Measurements from ENCODE around the gene APBA2. TPM values are rescaled to one million over a fixed set of nuclear protein-coding genes. Genes with fewer than 3 reads are reported as not detected.

Gene APBA2
- total RNA-seq, 2 experiments from 2014 or later, result 30.8 to 32.0 TPM

GRCh38 chr15:28919201-28919635 lies 33.4 kb downstream of the APBA2 start:
- Mint-ChIP-seq H3K36me3 (ENCODE audit: low read depth) (peaks cover 14% of the 10 kb centered on the region), H3K9me3 (no peaks in the 10 kb centered on the region), H3K4me1 (ENCODE audit: low read depth) (peaks cover 44% of the 10 kb centered on the region), H3K27ac (peak overlapping the region; percentile 36), H3K27me3 (no peaks in the 10 kb centered on the region), H3K4me3 (peak overlapping the region; percentile 70)
- ChIA-PET POLR2A (interaction anchor here (0.9 to 1.4 kb wide), 3 partner anchors 21 to 28 kb away, joined by 3 to 4 read pairs (median 3); no protein-coding TSS in a partner anchor), CTCF (interaction anchor here (0.9 to 1.9 kb wide), 4 partner anchors 17 to 171 kb away, joined by 3 to 5 read pairs (median 4); no protein-coding TSS in a partner anchor)
- DNase-seq (peak; percentile 80), ATAC-seq (peak; percentile 80)
- TF ChIP-seq, protein P1, sequence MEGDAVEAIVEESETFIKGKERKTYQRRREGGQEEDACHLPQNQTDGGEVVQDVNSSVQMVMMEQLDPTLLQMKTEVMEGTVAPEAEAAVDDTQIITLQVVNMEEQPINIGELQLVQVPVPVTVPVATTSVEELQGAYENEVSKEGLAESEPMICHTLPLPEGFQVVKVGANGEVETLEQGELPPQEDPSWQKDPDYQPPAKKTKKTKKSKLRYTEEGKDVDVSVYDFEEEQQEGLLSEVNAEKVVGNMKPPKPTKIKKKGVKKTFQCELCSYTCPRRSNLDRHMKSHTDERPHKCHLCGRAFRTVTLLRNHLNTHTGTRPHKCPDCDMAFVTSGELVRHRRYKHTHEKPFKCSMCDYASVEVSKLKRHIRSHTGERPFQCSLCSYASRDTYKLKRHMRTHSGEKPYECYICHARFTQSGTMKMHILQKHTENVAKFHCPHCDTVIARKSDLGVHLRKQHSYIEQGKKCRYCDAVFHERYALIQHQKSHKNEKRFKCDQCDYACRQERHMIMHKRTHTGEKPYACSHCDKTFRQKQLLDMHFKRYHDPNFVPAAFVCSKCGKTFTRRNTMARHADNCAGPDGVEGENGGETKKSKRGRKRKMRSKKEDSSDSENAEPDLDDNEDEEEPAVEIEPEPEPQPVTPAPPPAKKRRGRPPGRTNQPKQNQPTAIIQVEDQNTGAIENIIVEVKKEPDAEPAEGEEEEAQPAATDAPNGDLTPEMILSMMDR (IDR thresholded peaks at IDR 0.05), result no peak
- intact Hi-C loops (cut with micrococcal nuclease), result no loop called here

DNA sequence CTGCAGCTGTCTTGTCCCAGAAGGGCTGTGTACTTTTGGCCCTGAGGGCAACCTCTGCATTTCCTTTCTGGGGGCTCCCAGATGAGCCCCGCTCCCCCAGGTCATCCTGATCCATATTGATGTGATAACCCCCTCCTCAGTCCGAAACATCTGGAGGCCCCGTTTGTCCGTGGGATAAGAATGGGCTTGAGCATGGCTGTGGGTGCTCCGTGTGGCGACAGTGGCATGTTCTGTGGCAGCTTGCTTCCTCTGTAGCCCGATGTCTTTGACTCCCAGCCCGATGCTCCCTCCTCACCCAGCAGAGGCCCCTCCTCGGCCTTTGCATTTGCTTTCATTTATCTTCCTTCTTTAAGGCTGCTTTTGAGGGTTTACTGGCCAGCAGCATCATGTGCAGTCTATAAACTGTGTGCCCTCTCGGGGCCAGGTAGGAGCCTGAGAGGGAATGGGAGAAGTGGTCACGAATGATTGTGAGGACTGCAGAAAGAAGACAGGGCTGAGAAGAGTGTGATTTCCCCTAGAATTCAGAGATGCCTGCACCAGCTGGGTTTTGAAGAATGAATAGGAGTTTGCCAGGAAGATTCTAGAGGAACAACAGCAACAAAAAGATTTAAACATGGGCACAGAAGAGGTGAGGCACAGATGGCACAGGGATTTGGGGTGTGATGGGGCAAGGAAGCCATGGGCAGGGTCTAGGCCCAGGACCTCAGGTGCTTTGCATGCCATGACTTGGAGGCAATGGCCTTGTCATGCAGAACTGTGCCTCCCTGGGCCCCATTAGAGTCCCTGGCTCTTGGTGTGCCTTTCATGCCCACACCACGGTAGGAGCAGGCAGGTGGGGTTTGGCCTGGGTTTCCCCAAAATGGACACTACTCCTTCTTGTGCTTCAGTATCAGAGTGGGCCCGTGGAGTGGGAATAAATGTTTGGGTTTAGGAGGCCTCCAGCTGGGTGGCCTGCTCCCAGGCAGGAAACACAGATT lies 34.2 kb downstream of the APBA2 start:
- peak overlapping the region; percentile 70 for H3K4me3 Mint-ChIP-seq
- TF ChIP-seq, protein P1 (IDR thresholded peaks at IDR 0.05), result no peak
- H3K4me1 Mint-ChIP-seq (ENCODE audit: low read depth), result peaks cover 51% of the 10 kb centered on the region
- H3K36me3 Mint-ChIP-seq (ENCODE audit: low read depth), result peaks cover 14% of the 10 kb centered on the region
- ChIA-PET CTCF (interaction anchor here (0.9 to 3.6 kb wide), 12 partner anchors 8 to 182 kb away, joined by 3 to 25 read pairs (median 6); no protein-coding TSS in a partner anchor), POLR2A (interaction anchor here (0.6 to 1.9 kb wide), 7 partner anchors 8 to 120 kb away, joined by 3 to 5 read pairs (median 3); no protein-coding TSS in a partner anchor)
- peak; percentile 40 for DNase-seq
- H3K27ac Mint-ChIP-seq, result peak overlapping the region; percentile 36
- peak; percentile 34 for ATAC-seq
- H3K27me3 Mint-ChIP-seq, result no peaks in the 10 kb centered on the region
- intact Hi-C loops (cut with micrococcal nuclease), result no loop called here
- no peaks in the 10 kb centered on the region for H3K9me3 Mint-ChIP-seq

DNA sequence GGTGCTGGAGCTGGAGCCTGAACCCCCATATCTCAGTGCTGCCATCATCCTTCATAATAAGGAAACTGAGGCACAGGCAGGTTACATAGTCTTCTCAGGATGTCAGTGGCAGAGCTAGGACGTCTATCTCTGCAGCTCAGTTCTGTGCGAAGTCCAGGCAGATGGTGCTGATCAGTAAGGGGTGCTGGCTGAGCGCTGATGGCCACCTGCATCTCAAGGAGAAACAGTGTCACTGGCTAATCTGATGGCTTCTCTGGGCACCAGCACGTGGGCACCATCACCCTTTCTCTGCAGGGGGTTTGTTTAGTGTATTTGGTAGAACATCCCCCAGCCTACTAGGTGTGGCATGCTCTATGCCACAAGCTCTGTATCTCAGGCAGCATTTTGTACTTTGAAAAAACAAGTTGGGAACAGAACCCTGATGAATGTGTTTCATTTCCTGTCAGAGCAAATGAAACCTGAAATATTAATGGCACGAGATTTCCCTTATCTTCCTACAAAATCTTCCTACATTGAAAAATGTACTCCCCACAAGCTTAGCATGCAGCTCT lies 35.1 kb downstream of the APBA2 start:
- Mint-ChIP-seq H3K27me3 (no peaks in the 10 kb centered on the region), H3K36me3 (ENCODE audit: low read depth) (peaks cover 14% of the 10 kb centered on the region), H3K4me3 (peak overlapping the region; percentile 70), H3K9me3 (no peaks in the 10 kb centered on the region), H3K4me1 (ENCODE audit: low read depth) (peaks cover 58% of the 10 kb centered on the region), H3K27ac (peak overlapping the region; percentile 21)
- POLR2A ChIA-PET, result interaction anchor here (0.6 to 1.9 kb wide), 4 partner anchors 9 to 119 kb away, joined by 3 to 5 read pairs (median 4); no protein-coding TSS in a partner anchor
- CTCF ChIA-PET, result interaction anchor here (0.7 to 3.6 kb wide), 15 partner anchors 9 to 181 kb away, joined by 3 to 25 read pairs (median 6); no protein-coding TSS in a partner anchor
- ATAC-seq (no peak), DNase-seq (peak; percentile 3)
- TF ChIP-seq, protein P1 (IDR thresholded peaks at IDR 0.05), result no peak
- intact Hi-C loops (cut with micrococcal nuclease), result no loop called here

DNA sequence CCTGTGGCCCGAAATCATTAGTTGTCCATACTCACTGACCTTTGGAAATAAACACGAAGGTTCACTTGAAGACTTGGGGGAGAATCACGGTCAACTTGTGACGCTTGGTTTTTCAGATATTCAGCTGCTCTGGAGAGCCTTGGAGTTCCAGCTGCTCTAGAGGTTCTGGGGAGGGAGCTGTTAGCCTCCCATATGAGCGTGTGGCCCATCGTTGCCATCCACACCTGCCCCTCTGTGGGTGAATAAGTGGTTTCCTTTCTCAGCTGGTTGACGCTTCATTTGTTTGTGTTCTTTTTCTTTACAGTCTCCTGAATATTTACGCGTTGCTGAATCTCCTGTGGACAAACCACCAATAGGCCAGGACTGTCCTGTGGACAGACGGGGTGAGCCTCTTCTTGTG lies 35.6 kb downstream of the APBA2 start:
- DNase-seq (peak; percentile 7), ATAC-seq (no peak)
- peaks cover 63% of the 10 kb centered on the region for H3K4me1 Mint-ChIP-seq (ENCODE audit: low read depth)
- H3K27me3 Mint-ChIP-seq, result no peaks in the 10 kb centered on the region
- TF ChIP-seq, protein P1 (IDR thresholded peaks at IDR 0.05), result no peak
- POLR2A ChIA-PET, result interaction anchor here (1.0 to 1.9 kb wide), 3 partner anchors 10 to 118 kb away, joined by 3 to 5 read pairs (median 4); no protein-coding TSS in a partner anchor
- CTCF ChIA-PET, result interaction anchor here (0.7 to 3.6 kb wide), 14 partner anchors 9 to 181 kb away, joined by 3 to 25 read pairs (median 6); no protein-coding TSS in a partner anchor
- intact Hi-C loops (cut with micrococcal nuclease), result no loop called here
- peaks cover 14% of the 10 kb centered on the region for H3K36me3 Mint-ChIP-seq (ENCODE audit: low read depth)
- H3K4me3 Mint-ChIP-seq, result peak overlapping the region; percentile 2
- H3K9me3 Mint-ChIP-seq, result no peaks in the 10 kb centered on the region
- H3K27ac Mint-ChIP-seq, result peak overlapping the region; percentile 21
